Stimulated activated CD8-positive, alpha-beta memory T cell treated with anti-CD3 and anti-CD28 coated beads, Interleukin-15, amount 100 ng/mL, for 24 hours (primary cell): Measurements from ENCODE around the gene PLA2G7.
"Not testable (repeated sequence)": the region's sequence is repeated elsewhere in the genome, so short reads cannot be mapped to it uniquely, and the experiment has no call there.

Experiments used
- DNase-seq: peaks from one replicate; pipeline ENCODE4 v3.0.0-alpha.2; 2020; ENCODE audit warnings: low read depth

PLA2G7 gene

GRCh38 chr6:46734867-46735719 is at the start of gene PLA2G7:
Gene PLA2G7 (minus strand): TSS chr6:46735375. CDS start chr6:46722891, 12,484 bp downstream.
- no peak for DNase-seq

GRCh38 chr6:46784535-46784934 is 49.4 kb upstream of the PLA2G7 start:
- DNase-seq: no peak

GRCh38 chr6:46781478-46782378 is 46.6 kb upstream of the PLA2G7 start:
- DNase-seq: no peak

GRCh38 chr6:46777476-46778346 is 42.5 kb upstream of the PLA2G7 start:
- DNase-seq: no peak

GRCh38 chr6:46776070-46776712 is 41.0 kb upstream of the PLA2G7 start:
- DNase-seq: no peak

- not testable (repeated sequence) for DNase-seq
Observed at GRCh38 chr6:46774736-46775135, 39.6 kb upstream of the PLA2G7 start.

GRCh38 chr6:46773201-46773855 is 38.2 kb upstream of the PLA2G7 start:
- no peak for DNase-seq

- DNase-seq: no peak
Observed at GRCh38 chr6:46772762-46773161, 37.6 kb upstream of the PLA2G7 start.

- DNase-seq: no peak
Observed at GRCh38 chr6:46772016-46772415, 36.8 kb upstream of the PLA2G7 start.

GRCh38 chr6:46764961-46765360 is 29.8 kb upstream of the PLA2G7 start:
- no peak for DNase-seq

- DNase-seq: not testable (repeated sequence)
Observed at GRCh38 chr6:46764280-46764679, 29.1 kb upstream of the PLA2G7 start.

GRCh38 chr6:46763466-46763865 is 28.3 kb upstream of the PLA2G7 start:
- no peak for DNase-seq

- DNase-seq: no peak
Observed at GRCh38 chr6:46760925-46761324, 25.8 kb upstream of the PLA2G7 start.

- no peak for DNase-seq
Observed at GRCh38 chr6:46758960-46759753, 24.0 kb upstream of the PLA2G7 start.

GRCh38 chr6:46757214-46757596 is 22.0 kb upstream of the PLA2G7 start:
- no peak for DNase-seq

GRCh38 chr6:46756469-46757213 is 21.5 kb upstream of the PLA2G7 start:
- DNase-seq: no peak

- DNase-seq: no peak
Observed at GRCh38 chr6:46755865-46756264, 20.7 kb upstream of the PLA2G7 start.

- DNase-seq: no peak
Observed at GRCh38 chr6:46751658-46752057, 16.5 kb upstream of the PLA2G7 start.

GRCh38 chr6:46749731-46750130 is 14.6 kb upstream of the PLA2G7 start:
- no peak for DNase-seq
